ENCODE data around the gene IRX3. TPM values are rescaled to one million over a fixed set of nuclear protein-coding genes. Genes with fewer than 3 reads are reported as not detected.

Gene IRX3
- total RNA-seq, 1 donor from 2014 or later: 0.11 TPM

- Histone ChIP-seq H3K27me3 (peaks cover 10% of the 10 kb centered on the region), H3K27ac (no peak overlapping the region), H3K4me1 (peaks cover 3 to 18% of the 10 kb centered on the region in 2 donors), H3K9me3 (no peaks in the 10 kb centered on the region), H3K36me3 (no peaks in the 10 kb centered on the region), H3K4me3 (no peak overlapping the region)
- DNase-seq (ENCODE audit: low spot score in 2 of 2): no peak
- no peak for TF ChIP-seq CTCF (IDR thresholded peaks at IDR 0.05)
- intact Hi-C loops (cut with DNase I): no loop called here
Measured at GRCh38 chr16:54290833-54291655, 4.5 kb upstream of the IRX3 start.

GRCh38 chr16:54289945-54290832 lies 3.6 kb upstream of the IRX3 start:
- peaks cover 8 to 18% of the 10 kb centered on the region in 2 donors for H3K4me1 ChIP-seq
- H3K27ac ChIP-seq: no peak overlapping the region
- H3K9me3 ChIP-seq: no peaks in the 10 kb centered on the region
- DNase-seq (ENCODE audit: low spot score in 2 of 2): no peak
- H3K4me3 ChIP-seq: peak overlapping the region; percentile 41 to 42
- intact Hi-C loops (cut with DNase I): loop anchor here (5.0 to 10.0 kb wide), 5 partner anchors 98 to 1082 kb away; partner anchors contain the start of genes FTO and RPGRIP1L
- H3K27me3 ChIP-seq: peaks cover 10% of the 10 kb centered on the region
- H3K36me3 ChIP-seq: no peaks in the 10 kb centered on the region
- TF ChIP-seq CTCF (IDR thresholded peaks at IDR 0.05): no peak

DNA sequence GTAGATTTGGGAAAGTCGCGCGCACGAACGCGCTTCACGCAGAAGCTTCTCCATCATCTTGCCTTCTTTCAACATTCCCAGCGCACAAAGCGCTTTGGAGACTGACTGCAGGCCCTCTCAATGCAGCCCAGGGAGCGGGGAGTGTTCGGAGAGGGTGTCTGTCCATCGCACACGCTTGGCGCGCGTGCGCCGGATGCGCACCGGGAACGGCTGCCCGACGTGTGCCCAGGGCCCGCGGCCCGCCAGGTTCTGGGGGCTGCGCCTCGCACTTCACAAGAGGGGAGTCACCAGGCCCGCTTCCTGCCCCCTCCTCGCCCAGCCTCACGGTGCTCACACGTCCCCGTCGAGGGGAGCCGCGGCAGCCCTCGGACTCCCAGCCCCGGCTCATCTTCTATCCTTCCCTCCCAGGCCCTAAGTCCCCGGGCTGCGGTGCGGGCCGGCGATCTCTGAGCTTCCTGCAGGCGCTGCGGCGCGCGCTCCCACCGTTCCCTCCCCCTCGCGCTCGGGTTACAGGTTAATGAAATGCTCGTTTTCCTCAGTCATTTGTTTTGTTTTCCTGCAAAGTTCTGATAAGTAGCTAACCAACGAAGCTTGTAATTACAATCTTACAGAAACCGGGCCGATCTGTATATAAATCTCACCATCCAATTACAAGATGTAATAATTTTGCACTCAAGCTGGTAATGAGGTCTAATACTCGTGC lies 2.8 kb upstream of the IRX3 start:
- Histone ChIP-seq H3K27me3 (peaks cover 18% of the 10 kb centered on the region), H3K9me3 (no peaks in the 10 kb centered on the region), H3K4me3 (no peak overlapping the region), H3K4me1 (peaks cover 11 to 22% of the 10 kb centered on the region in 2 donors), H3K27ac (no peak overlapping the region), H3K36me3 (no peaks in the 10 kb centered on the region)
- no peak for DNase-seq (ENCODE audit: low spot score in 2 of 2)
- no peak for TF ChIP-seq CTCF (IDR thresholded peaks at IDR 0.05)
- intact Hi-C loops (cut with DNase I): loop anchor here (5.0 to 10.0 kb wide), 5 partner anchors 97 to 1083 kb away; partner anchors contain the start of genes FTO and RPGRIP1L

GRCh38 chr16:54288835-54289241 lies 2.3 kb upstream of the IRX3 start:
- H3K36me3 ChIP-seq: no peaks in the 10 kb centered on the region
- H3K4me1 ChIP-seq: peaks cover 16 to 27% of the 10 kb centered on the region in 2 donors
- intact Hi-C loops (cut with DNase I): loop anchor here (5.0 to 10.0 kb wide), 5 partner anchors 97 to 1083 kb away; partner anchors contain the start of genes FTO and RPGRIP1L
- H3K9me3 ChIP-seq: no peaks in the 10 kb centered on the region
- no peak overlapping the region for H3K4me3 ChIP-seq
- no peak overlapping the region for H3K27ac ChIP-seq
- no peak for DNase-seq (ENCODE audit: low spot score in 2 of 2)
- TF ChIP-seq CTCF (IDR thresholded peaks at IDR 0.05): no peak
- peaks cover 24% of the 10 kb centered on the region for H3K27me3 ChIP-seq
